Adrenal gland (tissue), 12 donors: Measurements from ENCODE around the gene HK2. TPM values are rescaled to one million over a fixed set of nuclear protein-coding genes. Genes with fewer than 3 reads are reported as not detected.

ENCODE experiments used
- DNase-seq, 7 donors: peaks; one replicate each; pipeline ENCODE4 v3.0.0-alpha.2; 2019 to 2020
- H3K27ac ChIP-seq, 5 donors: fragments of 200-600 bp; sonication (generic) in 4 of 5; 1 replicate in 3 of 5; 2 replicates in 2 of 5; pipeline versions ENCODE4 v1.5.1 to v1.8.0; 2016 to 2020; ENCODE audit warnings: mild to moderate bottlenecking in 1 of 5
- H3K27me3 ChIP-seq: fragments of 200-600 bp; 2 replicates; pipeline ENCODE4 v1.8.0; 2021
- H3K36me3 ChIP-seq, 2 donors: fragments of 200-600 bp; replicated peaks in 1 of 2; 1 replicate in 1 of 2; 2 replicates in 1 of 2; pipeline versions ENCODE4 v1.5.1 to v1.8.0; 2018 to 2022
- H3K4me1 ChIP-seq, 2 donors: fragments of 200-600 bp; replicated peaks in 1 of 2; 1 replicate in 1 of 2; 2 replicates in 1 of 2; pipeline versions ENCODE4 v1.5.1 to v1.8.0; 2018 to 2021
- H3K4me3 ChIP-seq, 4 donors: fragments of 200-600 bp; sonication (generic) in 3 of 4; one replicate each; pipeline ENCODE4 v1.5.1; 2016 to 2018
- H3K9me3 ChIP-seq, 3 donors: fragments of 200-600 bp; sonication (generic) in 1 of 3; replicated peaks in 1 of 3; 1 replicate in 2 of 3; 2 replicates in 1 of 3; pipeline versions ENCODE4 v1.5.1 to v1.8.0; 2016 to 2021
- POLR2A ChIP-seq, 2 donors: fragments of 450-650 bp; IDR thresholded peaks; one replicate each; pipeline ENCODE4 v1.6.1; 2017; ENCODE audit warnings: antibody characterized with exemption in 2 of 2, mild to moderate bottlenecking in 2 of 2, moderate library complexity in 1 of 2
- WGBS, 4 donors: extraction: QIAGEN DNeasy Blood & Tissue Kit in 2 of 4; methylation state at CpG; one replicate each; pipeline versions ENCODE4 v1.1.5 to v1.1.7; 2013 to 2017; 5-methylcytosine and 5-hydroxymethylcytosine counted together
- intact Hi-C, 2 donors: fragments of 100-400 bp; cut with DNase I; formaldehyde crosslinking; loops; one replicate each; pipeline versions ENCODE4 v1.14.1 to v1.15.0; 2022 to 2023
- polyA plus RNA-seq, 3 donors: library from polyadenylated mRNA; stranded (reverse); fragments of 200-250 nt in 2 of 3; fragments of 350-450 nt in 1 of 3; fragmentation: Illumina TruSeq in 1 of 3; extraction: RNeasy Lipid Tissue Mini Kit (QIAGEN cat#74804) in 1 of 3; gene quantifications; one replicate each; pipeline ENCODE4 v1.2.3, GENCODE V29; 2013 to 2014
- total RNA-seq, 9 donors: library from RNA; depleted of rRNA in 4 of 9; stranded (reverse); fragments of >200 nt in 4 of 9; fragments of 120-200 nt in 1 of 9; fragmentation: NEBNext Ultra II Directional in 1 of 9; extraction: Animal tissue kit (Norgen Biotek cat#: 25700) in 1 of 9; gene quantifications; one replicate each; pipeline versions ENCODE4 v1.1.0 to v1.2.4, GENCODE V29; 2013 to 2023
- TF ChIP-seq, protein P1 (sequence below), 6 experiments: fragments of 450-650 bp in 4 of 6; fragments of 200-600 bp in 2 of 6; sonication (generic) in 1 of 6; IDR thresholded peaks; 1 replicate in 5 of 6; 2 replicates in 1 of 6; pipeline versions ENCODE4 v1.5.1 to v1.8.0; 2016 to 2021; ENCODE audit warnings: antibody characterized with exemption in 6 of 6, mild to moderate bottlenecking in 2 of 6, moderate library complexity in 1 of 6
- donor health status: healthy with polysubstance abuse.
- donor health status: Bipolar disorder and iron deficiency.
- donor health status: DM: yes; HTN: yes; CAD: no.
- donor health status: DM: no; HTN: no; CAD: no.
- donor health status: DM: no; HTN: no; CAD: no.
- donor health status: DM: yes; HTN: yes; CAD: no.

HK2 gene
- total and polyA plus RNA-seq, 12 donors, result 1.2 to 11.7 (median 5.0) TPM

DNA sequence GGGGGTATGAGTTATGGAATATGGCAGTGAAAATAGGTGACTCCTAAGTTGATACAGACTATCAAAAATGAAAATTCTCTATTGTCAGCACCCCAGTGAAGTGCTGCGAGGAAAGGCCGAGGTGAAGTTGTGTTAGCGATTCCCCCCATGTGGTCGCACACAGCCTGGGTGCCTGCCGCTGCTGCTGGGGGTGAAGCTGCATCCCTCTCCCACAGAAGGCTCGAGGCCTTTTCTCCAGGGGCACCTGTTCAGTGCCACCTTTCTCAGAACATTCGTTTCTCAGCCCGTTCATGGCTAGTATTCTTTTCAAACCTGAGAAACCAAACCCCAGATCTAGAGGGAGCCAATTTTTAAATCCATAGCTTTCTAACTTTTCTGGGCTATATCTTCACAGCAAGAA lies 23.8 kb downstream of the HK2 start:
- no peak for DNase-seq
- no peaks in the 10 kb centered on the region for H3K9me3 ChIP-seq
- H3K36me3 ChIP-seq, result no peaks in the 10 kb centered on the region
- no peak for TF ChIP-seq POLR2A (IDR thresholded peaks at IDR 0.05)
- TF ChIP-seq, protein P1, sequence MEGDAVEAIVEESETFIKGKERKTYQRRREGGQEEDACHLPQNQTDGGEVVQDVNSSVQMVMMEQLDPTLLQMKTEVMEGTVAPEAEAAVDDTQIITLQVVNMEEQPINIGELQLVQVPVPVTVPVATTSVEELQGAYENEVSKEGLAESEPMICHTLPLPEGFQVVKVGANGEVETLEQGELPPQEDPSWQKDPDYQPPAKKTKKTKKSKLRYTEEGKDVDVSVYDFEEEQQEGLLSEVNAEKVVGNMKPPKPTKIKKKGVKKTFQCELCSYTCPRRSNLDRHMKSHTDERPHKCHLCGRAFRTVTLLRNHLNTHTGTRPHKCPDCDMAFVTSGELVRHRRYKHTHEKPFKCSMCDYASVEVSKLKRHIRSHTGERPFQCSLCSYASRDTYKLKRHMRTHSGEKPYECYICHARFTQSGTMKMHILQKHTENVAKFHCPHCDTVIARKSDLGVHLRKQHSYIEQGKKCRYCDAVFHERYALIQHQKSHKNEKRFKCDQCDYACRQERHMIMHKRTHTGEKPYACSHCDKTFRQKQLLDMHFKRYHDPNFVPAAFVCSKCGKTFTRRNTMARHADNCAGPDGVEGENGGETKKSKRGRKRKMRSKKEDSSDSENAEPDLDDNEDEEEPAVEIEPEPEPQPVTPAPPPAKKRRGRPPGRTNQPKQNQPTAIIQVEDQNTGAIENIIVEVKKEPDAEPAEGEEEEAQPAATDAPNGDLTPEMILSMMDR (IDR thresholded peaks at IDR 0.05), result no peak
- no peak overlapping the region for H3K4me3 ChIP-seq
- intact Hi-C loops, result no loop called here
- 89 to 95% (median 92%) methylated on average over 8 of the region's 8 CpGs for WGBS, 4 donors
- H3K27me3 ChIP-seq, result no peaks in the 10 kb centered on the region
- H3K27ac ChIP-seq, result no peak overlapping the region
- H3K4me1 ChIP-seq, result no peaks in the 10 kb centered on the region

DNA sequence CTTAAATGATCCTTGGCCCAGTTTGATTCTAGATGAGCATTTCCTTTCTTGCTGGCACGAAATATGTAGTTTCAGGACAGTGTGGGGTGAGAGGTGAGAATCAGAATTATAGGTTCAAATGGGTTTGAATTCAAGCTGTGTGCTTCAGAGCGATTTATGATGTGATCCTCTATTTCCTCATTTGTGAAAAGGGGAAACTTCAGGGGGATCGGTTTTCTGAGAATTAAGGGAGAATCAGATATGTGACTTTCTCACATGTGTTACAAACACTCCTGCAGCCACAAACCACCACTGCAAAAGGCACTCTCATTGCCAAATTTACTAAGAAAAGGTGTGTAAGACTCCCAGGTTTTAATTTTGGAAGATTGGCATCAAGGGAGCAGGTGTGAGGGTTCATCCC lies 24.4 kb downstream of the HK2 start:
- Histone ChIP-seq H3K9me3 (no peaks in the 10 kb centered on the region), H3K4me1 (no peaks in the 10 kb centered on the region), H3K36me3 (no peaks in the 10 kb centered on the region), H3K4me3 (no peak overlapping the region), H3K27me3 (no peaks in the 10 kb centered on the region), H3K27ac (no peak overlapping the region)
- 55 to 63% (median 60%) methylated on average over 3 of the region's 3 CpGs for WGBS, 4 donors
- no peak for DNase-seq
- TF ChIP-seq POLR2A (IDR thresholded peaks at IDR 0.05), result no peak
- TF ChIP-seq, protein P1 (IDR thresholded peaks at IDR 0.05), result no peak
- intact Hi-C loops, result no loop called here

GRCh38 chr2:74860079-74860478 lies 26.2 kb downstream of the HK2 start:
- no peaks in the 10 kb centered on the region for H3K27me3 ChIP-seq
- no peaks in the 10 kb centered on the region for H3K9me3 ChIP-seq
- 83 to 93% (median 87%) methylated on average over 3 of the region's 3 CpGs for WGBS, 4 donors
- H3K4me3 ChIP-seq, result no peak overlapping the region
- intact Hi-C loops, result no loop called here
- no peaks in the 10 kb centered on the region for H3K4me1 ChIP-seq
- no peak overlapping the region for H3K27ac ChIP-seq
- no peaks in the 10 kb centered on the region for H3K36me3 ChIP-seq
- TF ChIP-seq POLR2A (IDR thresholded peaks at IDR 0.05), result no peak
- TF ChIP-seq, protein P1 (IDR thresholded peaks at IDR 0.05), result no peak
- no peak for DNase-seq

GRCh38 chr2:74860521-74860920 lies 26.6 kb downstream of the HK2 start:
- Histone ChIP-seq H3K4me1 (no peaks in the 10 kb centered on the region), H3K36me3 (no peaks in the 10 kb centered on the region), H3K27me3 (no peaks in the 10 kb centered on the region), H3K4me3 (no peak overlapping the region), H3K27ac (no peak overlapping the region), H3K9me3 (no peaks in the 10 kb centered on the region)
- no peak for DNase-seq
- no peak for TF ChIP-seq POLR2A (IDR thresholded peaks at IDR 0.05)
- TF ChIP-seq, protein P1 (IDR thresholded peaks at IDR 0.05), result no peak
- intact Hi-C loops, result no loop called here
- 51 to 60% (median 56%) methylated on average over 3 of the region's 3 CpGs for WGBS, 4 donors
